ENCODE measurements around the gene MYO18B. TPM values are rescaled to one million over a fixed set of nuclear protein-coding genes. Genes with fewer than 3 reads are reported as not detected.

The MYO18B gene
- total and polyA plus RNA-seq, 9 donors = 0.02 to 0.23 (median 0.10) TPM; not detected in 5

DNA sequence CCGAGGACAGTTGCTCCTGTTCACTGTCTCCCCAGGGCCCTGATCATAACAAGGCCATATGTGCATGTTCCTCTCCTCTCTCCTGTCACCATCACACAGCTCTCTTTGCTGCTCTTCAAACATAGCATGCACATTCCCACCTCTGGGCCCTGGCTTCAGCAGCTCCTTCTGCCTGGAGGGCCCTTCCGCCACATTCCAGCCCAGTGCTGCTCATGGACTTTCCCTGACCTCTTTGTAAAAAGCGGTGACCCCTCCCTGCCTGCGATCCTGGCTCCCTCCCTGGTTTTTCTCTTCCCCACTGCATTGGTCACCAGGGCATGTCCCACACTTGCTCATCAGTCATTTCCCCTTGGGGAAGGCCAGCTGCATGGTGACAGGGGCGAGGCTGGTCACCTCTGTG is 98.2 kb downstream of the MYO18B start:
- Histone ChIP-seq H3K27me3 (no peaks in the 10 kb centered on the region), H3K27ac (no peak overlapping the region), H3K4me3 (no peak overlapping the region), H3K4me1 (ENCODE audit: insufficient read depth) (no peaks in the 10 kb centered on the region), H3K9me3 (no peaks in the 10 kb centered on the region), H3K36me3 (no peaks in the 10 kb centered on the region)
- intact Hi-C loops (cut with DNase I) = no loop called here
- 47 to 65% (median 56%) methylated on average over 5 of the region's 5 CpGs for WGBS, 3 donors
- TF ChIP-seq, protein P1, sequence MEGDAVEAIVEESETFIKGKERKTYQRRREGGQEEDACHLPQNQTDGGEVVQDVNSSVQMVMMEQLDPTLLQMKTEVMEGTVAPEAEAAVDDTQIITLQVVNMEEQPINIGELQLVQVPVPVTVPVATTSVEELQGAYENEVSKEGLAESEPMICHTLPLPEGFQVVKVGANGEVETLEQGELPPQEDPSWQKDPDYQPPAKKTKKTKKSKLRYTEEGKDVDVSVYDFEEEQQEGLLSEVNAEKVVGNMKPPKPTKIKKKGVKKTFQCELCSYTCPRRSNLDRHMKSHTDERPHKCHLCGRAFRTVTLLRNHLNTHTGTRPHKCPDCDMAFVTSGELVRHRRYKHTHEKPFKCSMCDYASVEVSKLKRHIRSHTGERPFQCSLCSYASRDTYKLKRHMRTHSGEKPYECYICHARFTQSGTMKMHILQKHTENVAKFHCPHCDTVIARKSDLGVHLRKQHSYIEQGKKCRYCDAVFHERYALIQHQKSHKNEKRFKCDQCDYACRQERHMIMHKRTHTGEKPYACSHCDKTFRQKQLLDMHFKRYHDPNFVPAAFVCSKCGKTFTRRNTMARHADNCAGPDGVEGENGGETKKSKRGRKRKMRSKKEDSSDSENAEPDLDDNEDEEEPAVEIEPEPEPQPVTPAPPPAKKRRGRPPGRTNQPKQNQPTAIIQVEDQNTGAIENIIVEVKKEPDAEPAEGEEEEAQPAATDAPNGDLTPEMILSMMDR (IDR thresholded peaks at IDR 0.05) = no peak
- no peak for TF ChIP-seq EP300 (IDR thresholded peaks at IDR 0.05)
- DNase-seq = no peak

DNA sequence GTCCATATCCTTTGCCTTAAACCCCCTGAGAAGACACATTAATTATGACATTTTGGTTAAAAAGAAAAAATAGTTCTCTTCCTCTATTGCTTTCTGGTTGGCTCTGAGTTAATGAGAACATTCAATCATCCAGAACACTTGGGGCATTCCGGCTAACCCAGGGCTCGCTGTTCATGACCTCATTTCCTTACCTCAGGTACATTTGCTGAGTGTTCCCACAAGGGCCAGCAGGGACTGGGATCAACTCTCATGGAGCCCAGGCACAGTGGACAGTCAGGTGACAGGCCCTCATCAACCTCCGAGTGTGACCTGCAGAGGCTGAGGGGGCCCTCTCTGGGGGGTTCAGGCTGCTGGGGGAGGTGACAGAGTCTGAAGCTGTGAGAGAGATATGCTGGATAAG is 98.9 kb downstream of the MYO18B start:
- no peak for DNase-seq
- Histone ChIP-seq H3K27me3 (no peaks in the 10 kb centered on the region), H3K4me1 (ENCODE audit: insufficient read depth) (no peaks in the 10 kb centered on the region), H3K9me3 (no peaks in the 10 kb centered on the region), H3K4me3 (no peak overlapping the region), H3K36me3 (no peaks in the 10 kb centered on the region), H3K27ac (no peak overlapping the region)
- TF ChIP-seq, protein P1 (IDR thresholded peaks at IDR 0.05) = no peak
- no peak for TF ChIP-seq POLR2A (IDR thresholded peaks at IDR 0.05)
- no peak for TF ChIP-seq EP300 (IDR thresholded peaks at IDR 0.05)
- intact Hi-C loops (cut with DNase I) = no loop called here
- 51 to 70% (median 51%) methylated on average over 3 of the region's 3 CpGs for WGBS, 3 donors

DNA sequence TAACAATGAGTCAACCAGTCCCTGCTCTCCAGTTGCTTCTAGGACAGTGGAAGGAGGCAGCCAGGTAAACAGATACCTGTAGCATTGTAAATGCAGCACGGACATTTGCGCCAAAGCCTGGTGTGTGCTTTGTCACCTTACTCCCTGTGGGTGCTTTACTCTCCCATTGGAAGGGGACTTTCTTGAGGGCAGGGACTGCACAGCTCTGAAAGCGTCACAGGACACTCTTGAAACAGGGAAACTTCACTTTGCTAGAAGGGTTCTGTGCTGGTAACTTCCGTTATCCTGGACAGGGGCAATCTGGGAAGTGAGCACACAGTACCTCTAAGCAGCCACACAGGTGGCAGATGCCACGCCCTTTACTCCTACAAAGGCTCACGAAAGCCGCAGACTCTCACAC is 99.8 kb downstream of the MYO18B start:
- WGBS, 3 donors = 68 to 72% (median 70%) methylated on average over 7 of the region's 7 CpGs
- intact Hi-C loops (cut with DNase I) = no loop called here
- TF ChIP-seq POLR2A (IDR thresholded peaks at IDR 0.05) (no peak), EP300 (IDR thresholded peaks at IDR 0.05) (no peak)
- TF ChIP-seq, protein P1 (IDR thresholded peaks at IDR 0.05) = no peak
- Histone ChIP-seq H3K4me1 (ENCODE audit: insufficient read depth) (no peaks in the 10 kb centered on the region), H3K27ac (no peak overlapping the region), H3K27me3 (no peaks in the 10 kb centered on the region), H3K36me3 (no peaks in the 10 kb centered on the region), H3K4me3 (no peak overlapping the region), H3K9me3 (no peaks in the 10 kb centered on the region)
- DNase-seq = no peak

DNA sequence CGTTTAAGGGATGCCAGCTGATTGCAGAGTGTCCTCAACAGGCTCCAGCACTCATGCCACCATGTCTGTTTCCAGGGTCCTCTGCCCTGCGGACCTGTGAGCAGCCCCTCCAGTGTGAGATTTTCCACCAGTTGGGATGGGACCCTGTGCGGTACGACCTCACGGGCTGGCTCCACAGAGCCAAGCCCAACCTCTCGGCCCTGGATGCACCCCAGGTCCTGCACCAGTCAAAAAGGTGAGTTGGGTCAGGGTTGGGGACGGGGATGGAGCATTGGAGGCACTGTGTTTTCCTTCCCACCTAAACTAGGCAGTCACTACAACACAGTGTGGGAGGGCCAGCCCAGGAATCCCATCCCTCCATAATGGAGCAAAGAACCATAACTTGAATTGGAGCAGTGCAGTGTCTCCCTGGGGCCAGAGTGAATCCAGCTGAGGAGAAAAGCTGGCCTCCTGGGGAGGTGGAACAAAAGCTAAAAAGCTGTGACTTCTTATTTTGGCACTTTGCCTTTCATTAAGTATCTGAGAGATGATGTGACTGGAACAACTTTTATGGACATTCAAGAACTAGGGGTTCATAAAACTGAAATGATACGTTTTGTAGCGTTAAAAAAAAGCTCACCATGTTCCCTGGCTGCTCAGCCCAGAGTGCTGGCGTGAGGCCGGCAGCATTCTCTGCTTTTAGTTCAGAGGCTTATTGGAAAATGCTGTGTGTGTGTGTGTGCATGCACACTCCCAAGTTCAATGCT is 101.8 kb downstream of the MYO18B start:
- Histone ChIP-seq H3K36me3 (no peaks in the 10 kb centered on the region), H3K4me1 (ENCODE audit: insufficient read depth) (no peaks in the 10 kb centered on the region), H3K9me3 (no peaks in the 10 kb centered on the region), H3K4me3 (no peak overlapping the region), H3K27ac (no peak overlapping the region), H3K27me3 (no peaks in the 10 kb centered on the region)
- TF ChIP-seq POLR2A (IDR thresholded peaks at IDR 0.05) = no peak
- TF ChIP-seq EP300 (IDR thresholded peaks at IDR 0.05) = no peak
- TF ChIP-seq, protein P1 (IDR thresholded peaks at IDR 0.05) = no peak
- 62 to 67% (median 65%) methylated on average over 11 of the region's 11 CpGs for WGBS, 3 donors
- intact Hi-C loops (cut with DNase I) = no loop called here
- DNase-seq = no peak

All from ovary (tissue), 9 donors.